ENCODE results near the gene APOB. TPM values are rescaled to one million over a fixed set of nuclear protein-coding genes. Genes with fewer than 3 reads are reported as not detected.
A peak's percentile ranks its signal among the peaks of the same experiment; 100 is the strongest.

The APOB gene
- total and polyA plus RNA-seq, 2 of the 13 experiments (the other 11 are each of a cell fraction or from before 2014, with no cell fraction given) = 1,569 to 2,515 TPM

GRCh38 chr2:21001225-21001946 lies 42.5 kb downstream of the APOB start (continued):
- peak; percentile 88 for TF ChIP-seq POLR2G (IDR thresholded peaks at IDR 0.05; ENCODE audit: low read depth, low read length)
- TF ChIP-seq POLR2AphosphoS5 (IDR thresholded peaks at IDR 0.05; ENCODE audit: low read depth, low read length) = peak; percentile 88
- TF ChIP-seq ARHGAP35 (CRISPR knock-in tag; IDR thresholded peaks at IDR 0.05; ENCODE audit: borderline replicate concordance) = no peak
- 0 out of 2 replicates have a peak, but pooled peaks have one; percentile 8 for TF ChIP-seq PRDM15 (CRISPR knock-in tag; IDR thresholded peaks at IDR 0.05)
- TF ChIP-seq ZZZ3 (CRISPR knock-in tag; IDR thresholded peaks at IDR 0.05; ENCODE audit: borderline replicate concordance) = no peak
- TF ChIP-seq ZNF430 (CRISPR knock-in tag; IDR thresholded peaks at IDR 0.05) = no peak
- 0 out of 2 replicates have a peak, but pooled peaks have one; percentile 6 for TF ChIP-seq MED1 (CRISPR knock-in tag; IDR thresholded peaks at IDR 0.05)
- peak; percentile 69; the same call in 1 of the 2 replicates for TF ChIP-seq BRF2 (CRISPR knock-in tag; IDR thresholded peaks at IDR 0.05)
- no peak for TF ChIP-seq HNRNPH1 (optimal IDR thresholded peaks at IDR 0.05; ENCODE audit: low read depth, low read length)

All from HepG2 (cell line).